HUES64 (cell line): ENCODE data around the gene NHEJ1.

Experiments
- H3K27ac ChIP-seq: 2 replicates; pipeline ENCODE4 v1.7.0; 2013; ENCODE audit warnings: low read depth, low read length, inconsistent platforms
- H3K27me3 ChIP-seq: 2 replicates; pipeline ENCODE4 v1.6.1; 2013; ENCODE audit warnings: mild to moderate bottlenecking, low read length; ENCODE audit not compliant: insufficient read depth
- H3K36me3 ChIP-seq: 2 replicates; pipeline ENCODE4 v1.6.1; 2013; ENCODE audit warnings: mild to moderate bottlenecking, low read length; ENCODE audit not compliant: insufficient read depth
- H3K4me1 ChIP-seq: 2 replicates; pipeline ENCODE4 v1.6.1; 2013; ENCODE audit warnings: mild to moderate bottlenecking, low read length, moderate library complexity; ENCODE audit not compliant: insufficient read depth
- H3K4me3 ChIP-seq: 2 replicates; pipeline ENCODE4 v1.5.1; 2013; ENCODE audit warnings: mild to moderate bottlenecking, low read length, moderate library complexity
- H3K9ac ChIP-seq: 2 replicates; pipeline ENCODE4 v1.6.1; 2013; ENCODE audit warnings: mild to moderate bottlenecking, low read depth, low read length
- H3K9me3 ChIP-seq: 2 replicates; pipeline ENCODE4 v1.6.1; 2013; ENCODE audit warnings: low read depth, low read length; ENCODE audit not compliant: insufficient read depth
- WGBS: fragments of 150-250, 120-280 bp; methylation state at CpG from one replicate; pipeline ENCODE4 v1.1.7; 2013; ENCODE audit warnings: missing lambda C conversion rate; 5-methylcytosine and 5-hydroxymethylcytosine counted together

Gene NHEJ1

DNA sequence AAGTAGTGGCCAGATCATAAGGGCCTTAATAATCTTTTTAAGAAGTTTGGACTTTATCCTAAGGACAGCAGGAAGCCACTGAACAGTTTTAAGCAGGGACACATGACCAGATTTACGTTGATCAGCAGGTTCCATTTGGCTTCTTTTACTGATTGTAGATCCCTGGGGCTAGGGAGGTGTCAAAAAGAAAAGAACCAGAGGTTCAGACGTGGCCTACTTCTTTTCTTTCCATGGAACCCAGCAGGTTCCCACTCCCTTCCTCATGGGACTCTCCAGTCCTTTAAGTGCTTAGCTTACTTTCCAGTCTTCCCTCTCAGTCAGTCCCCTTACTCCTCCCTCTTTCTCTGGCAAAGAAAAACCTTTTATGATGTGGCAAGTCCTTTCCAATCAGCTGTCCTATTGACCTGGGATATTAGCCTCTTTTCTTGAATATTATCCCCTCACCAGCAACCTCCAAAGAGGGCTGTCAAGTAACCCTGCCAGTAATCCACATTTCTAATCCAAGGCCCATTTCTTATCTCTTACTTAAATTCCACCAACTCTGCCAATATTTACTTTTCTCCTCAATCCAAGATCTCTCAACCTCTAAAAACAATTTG lies 33.5 kb downstream of the NHEJ1 start:
- no peaks in the 10 kb centered on the region for H3K9me3 ChIP-seq
- H3K9ac ChIP-seq = no peak overlapping the region; the same call in 1 of the 2 replicates
- 65% methylated on average over 2 of the region's 2 CpGs for WGBS
- H3K4me3 ChIP-seq = no peak overlapping the region
- no peaks in the 10 kb centered on the region for H3K27me3 ChIP-seq
- no peak overlapping the region for H3K27ac ChIP-seq
- no peaks in the 10 kb centered on the region for H3K36me3 ChIP-seq
- H3K4me1 ChIP-seq = no peaks in the 10 kb centered on the region; the same call in 1 of the 2 replicates

DNA sequence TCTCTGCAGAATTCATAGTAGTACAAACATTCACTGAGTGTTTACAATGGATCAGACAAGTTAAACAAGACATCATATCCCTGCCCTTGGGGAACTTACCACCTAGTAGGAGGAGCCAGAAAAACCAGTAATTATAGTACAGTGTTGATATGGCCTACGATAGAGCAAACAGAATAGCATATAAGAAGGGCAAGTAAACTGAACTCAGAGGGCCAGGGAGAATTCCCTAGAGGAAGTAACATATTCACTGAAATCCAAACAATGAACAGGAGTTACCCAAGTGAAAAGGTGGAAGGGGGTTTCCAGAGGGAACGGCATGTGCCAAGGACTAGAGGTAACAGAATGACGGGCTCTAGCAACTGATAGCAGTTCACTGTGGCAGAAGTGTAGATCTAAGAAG lies 34.1 kb downstream of the NHEJ1 start:
- no peaks in the 10 kb centered on the region; the same call in 1 of the 2 replicates for H3K4me1 ChIP-seq
- H3K27ac ChIP-seq = no peak overlapping the region
- H3K27me3 ChIP-seq = no peaks in the 10 kb centered on the region
- no peaks in the 10 kb centered on the region for H3K9me3 ChIP-seq
- no peak overlapping the region for H3K4me3 ChIP-seq
- H3K36me3 ChIP-seq = no peaks in the 10 kb centered on the region
- H3K9ac ChIP-seq = no peak overlapping the region
- WGBS = 92% methylated on average over 3 of the region's 3 CpGs

DNA sequence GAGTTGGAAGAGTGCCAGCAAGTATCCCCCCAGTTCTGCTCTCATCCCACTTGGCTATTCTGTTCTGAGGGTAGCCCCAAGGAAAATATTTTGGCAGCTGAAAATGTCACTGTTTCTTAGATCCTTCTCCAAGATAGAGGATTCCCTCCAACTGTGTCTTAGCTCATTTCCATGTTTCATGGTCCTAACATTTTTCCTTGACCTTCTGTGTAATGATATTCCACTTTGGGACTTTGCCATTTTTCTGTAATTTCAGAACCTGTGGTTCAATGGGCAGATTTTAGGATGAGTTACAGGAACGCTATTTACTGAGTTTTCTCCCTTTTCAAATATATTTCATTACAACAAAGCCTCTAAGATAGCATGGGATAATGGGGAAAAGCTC lies 34.7 kb downstream of the NHEJ1 start:
- H3K4me1 ChIP-seq = no peaks in the 10 kb centered on the region; the same call in 1 of the 2 replicates
- no peak overlapping the region for H3K9ac ChIP-seq
- no peaks in the 10 kb centered on the region for H3K27me3 ChIP-seq
- no CpG with 5 or more reads among the region's 1 CpG for WGBS
- no peaks in the 10 kb centered on the region for H3K36me3 ChIP-seq
- H3K9me3 ChIP-seq = no peaks in the 10 kb centered on the region
- no peak overlapping the region for H3K4me3 ChIP-seq
- H3K27ac ChIP-seq = no peak overlapping the region

DNA sequence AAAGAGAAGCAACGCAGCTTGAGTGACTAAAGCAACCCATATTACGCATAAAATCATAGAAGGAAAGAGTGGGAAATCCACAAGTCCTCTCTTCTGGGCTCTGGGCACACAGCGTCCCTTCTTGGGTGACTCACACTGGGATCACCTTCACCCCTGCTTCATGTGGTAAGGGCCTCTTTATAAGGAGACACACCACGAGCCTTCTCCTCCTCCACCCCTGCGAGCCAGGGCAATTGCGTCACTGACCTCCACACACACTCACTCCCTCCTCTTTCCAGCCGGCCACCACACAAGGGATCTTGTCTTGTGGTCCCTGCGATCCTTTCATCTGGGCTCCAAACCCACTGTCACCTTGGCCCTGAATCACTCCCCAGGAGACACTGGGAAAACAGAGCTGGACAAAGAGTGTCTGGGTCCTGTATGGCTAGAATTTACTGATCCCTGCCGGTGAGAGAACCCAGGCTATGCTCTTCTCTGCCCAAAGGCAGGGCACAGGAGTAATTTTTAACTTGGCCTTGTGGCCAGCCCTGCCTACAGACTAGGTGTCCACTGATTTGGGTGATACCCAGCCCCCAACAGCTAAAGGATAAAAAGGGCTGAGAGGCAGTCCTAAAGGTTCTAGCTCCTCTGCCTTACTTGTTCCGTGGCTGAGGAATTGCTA lies 35.3 kb downstream of the NHEJ1 start:
- H3K4me3 ChIP-seq = no peak overlapping the region
- H3K27ac ChIP-seq = no peak overlapping the region
- H3K4me1 ChIP-seq = no peaks in the 10 kb centered on the region; the same call in 1 of the 2 replicates
- WGBS = 83% methylated on average over 10 of the region's 10 CpGs
- H3K27me3 ChIP-seq = no peaks in the 10 kb centered on the region
- no peaks in the 10 kb centered on the region for H3K9me3 ChIP-seq
- no peak overlapping the region for H3K9ac ChIP-seq
- H3K36me3 ChIP-seq = no peaks in the 10 kb centered on the region

DNA sequence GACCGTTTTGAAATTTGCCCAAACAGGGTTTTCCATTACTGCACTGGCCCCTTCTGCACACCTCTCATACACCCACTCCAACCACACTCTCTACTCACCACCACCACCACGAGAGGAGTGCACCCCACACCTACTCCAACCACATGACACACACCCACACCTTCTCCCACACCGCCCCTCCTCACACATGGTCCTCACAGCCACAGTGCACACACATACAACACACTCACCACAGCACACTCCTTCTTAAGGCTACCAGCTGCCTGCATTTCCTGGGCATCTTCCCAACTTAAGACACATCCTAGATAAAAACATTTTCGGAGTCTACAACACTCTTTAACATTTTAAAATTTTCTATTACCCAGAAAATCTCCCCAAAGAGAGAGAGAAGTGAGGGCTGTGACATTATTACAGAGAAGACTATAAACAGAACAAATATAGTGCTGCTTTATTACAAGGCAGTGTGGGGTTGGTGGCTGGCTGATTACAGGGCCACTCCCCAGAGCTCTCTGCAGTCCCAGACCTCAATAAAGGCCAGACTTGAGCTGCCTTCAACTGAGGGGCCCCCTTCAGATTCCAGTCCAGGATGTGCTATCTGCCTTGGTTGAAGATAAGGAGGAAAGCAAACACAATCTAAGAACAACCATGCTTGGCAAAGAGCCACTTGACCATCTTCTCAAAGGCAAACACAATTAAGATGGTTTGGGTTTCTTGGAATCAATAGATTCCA lies 36.1 kb downstream of the NHEJ1 start:
- no peak overlapping the region for H3K27ac ChIP-seq

DNA sequence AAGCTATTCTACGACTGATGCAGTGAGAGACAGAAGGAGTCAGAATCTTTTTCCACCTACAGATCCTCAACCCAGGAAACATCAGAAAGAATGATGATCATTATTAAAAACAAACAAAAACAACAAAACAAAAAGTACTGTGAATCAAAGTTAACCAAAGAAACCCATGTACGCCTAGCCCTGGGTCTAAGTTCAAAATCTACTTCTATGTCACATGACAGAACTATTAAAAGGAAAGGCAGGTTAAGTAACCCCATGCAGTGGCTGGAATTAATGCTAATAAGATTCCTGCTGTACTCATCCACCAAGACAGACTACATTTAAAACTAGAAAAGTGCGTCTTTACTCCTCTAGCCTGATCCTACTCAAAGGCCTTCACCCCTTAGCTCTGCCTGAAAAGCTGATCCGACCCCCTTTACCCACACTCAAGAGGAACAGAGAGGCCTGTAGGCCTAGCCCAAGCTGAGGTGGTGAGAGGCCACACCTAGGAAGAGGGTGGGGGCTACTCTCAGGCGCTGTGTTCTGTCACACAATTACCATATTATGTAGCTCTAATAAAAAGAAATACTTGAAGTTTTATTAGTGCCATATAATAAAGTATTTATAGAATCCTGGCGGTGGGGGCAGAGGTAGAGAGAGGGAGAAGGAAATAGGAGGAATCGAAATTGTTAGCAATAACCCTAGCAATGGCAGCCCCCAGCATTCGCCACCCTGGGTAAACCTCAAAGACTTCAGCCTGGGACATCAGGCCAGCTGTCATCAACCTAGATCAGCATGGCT lies 37.1 kb downstream of the NHEJ1 start:
- no peak overlapping the region for H3K4me3 ChIP-seq
- H3K27ac ChIP-seq = no peak overlapping the region
- WGBS = 95% methylated on average over 7 of the region's 8 CpGs
- H3K9me3 ChIP-seq = no peaks in the 10 kb centered on the region
- no peaks in the 10 kb centered on the region for H3K27me3 ChIP-seq
- H3K36me3 ChIP-seq = no peaks in the 10 kb centered on the region
- peaks cover 2% of the 10 kb centered on the region for H3K4me1 ChIP-seq
- no peak overlapping the region for H3K9ac ChIP-seq

More for the DNA sequence above, 36.1 kb downstream of the NHEJ1 start:
- Histone ChIP-seq H3K9ac (no peak overlapping the region), H3K4me3 (no peak overlapping the region), H3K27me3 (no peaks in the 10 kb centered on the region), H3K36me3 (no peaks in the 10 kb centered on the region), H3K9me3 (no peaks in the 10 kb centered on the region), H3K4me1 (no peaks in the 10 kb centered on the region; the same call in 1 of the 2 replicates)
- 91% methylated on average over 4 of the region's 4 CpGs for WGBS

DNA sequence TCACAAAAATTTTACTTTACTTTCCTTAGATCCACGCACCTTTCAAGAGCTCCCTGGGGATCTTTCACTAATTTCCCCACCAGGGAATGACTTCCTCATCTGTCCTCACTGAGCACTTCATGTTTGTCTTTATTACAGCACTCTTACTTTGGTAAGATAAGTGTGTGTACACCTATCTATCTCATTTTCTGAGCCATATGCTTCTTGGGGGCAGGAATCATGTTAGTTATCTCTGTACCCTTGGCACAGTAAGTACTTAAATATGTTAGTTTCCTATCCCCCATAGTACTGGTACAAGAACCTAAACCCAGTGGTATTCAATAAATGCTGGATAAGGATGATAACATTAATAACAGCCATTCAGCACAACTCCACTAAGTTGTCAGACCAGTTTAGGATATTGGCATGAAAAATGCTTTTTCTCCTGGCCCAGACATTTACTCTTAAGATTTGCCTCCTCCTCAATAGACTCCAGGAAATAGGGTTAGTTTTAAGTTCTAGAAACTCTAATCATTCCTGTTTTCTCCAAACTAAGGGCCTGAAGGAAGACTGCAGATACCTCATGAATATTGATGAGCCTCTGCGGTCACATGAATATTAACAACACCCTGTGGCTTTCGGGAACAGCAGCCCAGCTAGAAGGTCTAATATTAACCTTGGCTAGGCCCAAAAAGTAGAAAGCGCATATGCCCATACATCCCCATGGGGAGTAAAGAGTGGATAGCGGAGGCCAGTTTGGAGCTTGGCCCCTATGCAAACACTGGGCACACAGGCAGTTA lies 38.2 kb downstream of the NHEJ1 start:
- Histone ChIP-seq H3K9ac (no peak overlapping the region), H3K9me3 (no peaks in the 10 kb centered on the region), H3K27ac (no peak overlapping the region), H3K4me3 (no peak overlapping the region), H3K4me1 (peaks cover 3% of the 10 kb centered on the region), H3K27me3 (no peaks in the 10 kb centered on the region), H3K36me3 (no peaks in the 10 kb centered on the region)
- WGBS = 93% methylated on average over 5 of the region's 5 CpGs

DNA sequence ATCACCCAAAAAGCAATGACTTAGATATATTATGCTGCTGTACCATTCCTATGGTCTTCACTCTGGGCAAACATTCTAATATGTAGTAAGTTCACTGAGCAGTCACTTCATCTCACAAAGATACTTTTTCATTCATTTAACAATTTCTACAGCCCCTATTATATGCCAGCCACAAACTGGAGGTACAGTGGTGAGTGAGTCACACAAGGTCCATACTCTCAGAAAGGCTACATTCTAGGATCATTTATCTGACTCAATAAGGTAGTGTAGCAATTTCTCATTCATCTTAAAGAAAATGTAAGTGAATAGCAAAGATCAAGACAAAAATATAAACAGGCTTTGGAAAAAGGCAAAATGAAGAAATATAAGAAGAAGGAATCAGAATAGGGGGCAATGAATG lies 40.5 kb downstream of the NHEJ1 start:
- Histone ChIP-seq H3K27me3 (no peaks in the 10 kb centered on the region), H3K9me3 (no peaks in the 10 kb centered on the region), H3K36me3 (no peaks in the 10 kb centered on the region), H3K4me3 (no peak overlapping the region), H3K4me1 (peaks cover 3% of the 10 kb centered on the region), H3K9ac (no peak overlapping the region), H3K27ac (no peak overlapping the region)

DNA sequence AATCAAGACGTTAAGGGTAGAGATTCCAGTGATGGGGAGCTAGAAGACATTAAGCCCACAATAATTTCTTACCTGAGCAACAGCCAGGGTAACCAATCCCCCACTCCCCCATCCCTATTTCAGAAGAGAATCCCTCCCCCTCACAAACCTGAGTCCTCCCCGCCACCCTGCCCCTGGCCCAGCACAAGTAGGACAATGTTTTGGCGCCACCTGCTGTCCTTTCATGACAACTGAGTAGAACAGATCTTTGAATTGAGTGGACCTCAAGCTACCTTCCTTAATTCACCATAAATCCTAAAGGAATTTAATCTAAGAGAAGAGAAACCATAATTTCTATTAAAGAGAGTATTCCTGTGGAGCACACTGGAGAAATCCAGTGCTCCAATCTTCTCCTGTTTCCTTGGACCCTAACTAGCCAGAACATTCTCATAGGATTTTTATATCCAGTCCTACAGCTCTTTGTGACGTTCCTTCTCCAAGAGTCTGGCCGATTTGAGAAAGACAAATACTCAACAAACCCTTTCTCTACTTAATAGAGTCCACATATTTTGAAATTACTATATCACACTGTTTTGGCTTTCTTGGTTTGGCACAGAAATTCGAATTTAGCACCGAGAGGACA lies 41.1 kb downstream of the NHEJ1 start:
- 65% methylated on average over 7 of the region's 7 CpGs for WGBS
- Histone ChIP-seq H3K36me3 (no peaks in the 10 kb centered on the region), H3K27ac (no peak overlapping the region), H3K4me1 (peaks cover 3% of the 10 kb centered on the region), H3K27me3 (no peaks in the 10 kb centered on the region), H3K9ac (no peak overlapping the region), H3K9me3 (no peaks in the 10 kb centered on the region), H3K4me3 (no peak overlapping the region)

DNA sequence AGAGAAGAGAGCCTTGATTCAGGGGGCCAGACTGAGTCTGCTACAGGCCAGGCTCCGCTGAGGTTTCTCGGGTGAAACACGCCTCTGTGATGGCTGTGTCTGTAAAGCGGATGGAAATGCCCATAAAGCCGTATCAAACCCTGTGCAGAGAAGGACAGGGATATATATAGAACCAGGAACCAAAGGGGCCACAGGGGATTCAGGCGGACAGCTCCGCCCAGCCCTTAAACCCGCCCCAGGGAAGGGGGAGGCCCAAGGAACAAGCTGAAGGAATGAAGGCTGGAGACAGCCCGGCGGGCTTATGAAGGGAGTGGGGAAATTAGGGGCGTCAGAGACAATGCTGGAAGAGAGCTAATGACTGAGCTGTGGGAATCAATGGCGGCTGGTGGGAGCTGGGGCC lies 42.1 kb downstream of the NHEJ1 start:
- Histone ChIP-seq H3K9ac (no peak overlapping the region), H3K27me3 (no peaks in the 10 kb centered on the region), H3K9me3 (no peaks in the 10 kb centered on the region), H3K27ac (no peak overlapping the region), H3K4me3 (no peak overlapping the region), H3K4me1 (peaks cover 3% of the 10 kb centered on the region), H3K36me3 (no peaks in the 10 kb centered on the region)
- 81% methylated on average over 12 of the region's 12 CpGs for WGBS
